GM21723 (cell line): ENCODE results near the gene PPP1R13B.
A peak's percentile ranks its signal among the peaks of the same experiment; 100 is the strongest.

Source experiments
- ATAC-seq: cut with Tn5 transposase; IDR thresholded peaks from one replicate; pipeline ENCODE4 v1.9.1; 2021; ENCODE audit warnings: mild to moderate bottlenecking, moderate library complexity; ENCODE audit not compliant: unreplicated experiment

PPP1R13B gene

GRCh38 chr14:103715052-103716000 is 132.0 kb downstream of the PPP1R13B start, which contains the start of the genes XRCC3 and ZFYVE21:
XRCC3 (minus strand) TSS chr14:103715451; CDS start chr14:103711087, 4,364 bp downstream.
ZFYVE21 (plus strand) TSS chr14:103715810; CDS start chr14:103715842, 32 bp downstream.
- peak; percentile 91 for ATAC-seq

DNA sequence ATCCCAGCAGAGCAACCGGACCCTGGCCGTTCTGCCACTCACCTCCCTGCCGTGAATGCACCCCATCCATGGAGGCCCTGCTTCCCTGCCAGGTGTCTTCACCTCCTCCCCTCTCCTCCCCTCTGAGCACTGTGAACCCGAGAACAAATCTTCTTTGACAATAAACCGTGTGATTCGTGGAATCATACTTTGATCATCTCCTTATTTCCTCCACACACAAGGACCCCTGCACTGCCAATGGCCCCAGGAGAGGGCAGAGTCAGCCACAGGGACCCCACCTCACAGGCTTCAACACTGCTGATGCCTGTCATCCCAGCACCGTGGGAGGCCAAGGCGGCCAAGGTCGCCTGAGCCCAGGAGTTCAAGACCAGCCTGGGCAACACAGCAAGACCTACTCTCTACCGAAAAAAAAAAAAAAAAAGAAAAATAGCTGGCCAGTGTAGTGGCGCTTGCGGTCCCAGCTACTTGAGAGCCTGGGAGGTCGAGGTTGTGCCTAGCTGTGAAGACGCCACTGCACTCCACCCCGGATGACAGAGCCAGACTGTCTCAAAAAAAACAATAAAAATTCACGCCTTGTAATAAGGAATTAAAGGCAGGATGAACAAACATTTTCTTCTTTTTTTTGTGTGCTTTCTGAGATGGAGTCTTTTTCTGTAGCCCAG is 133.2 kb downstream of the PPP1R13B start:
- ATAC-seq = no peak

DNA sequence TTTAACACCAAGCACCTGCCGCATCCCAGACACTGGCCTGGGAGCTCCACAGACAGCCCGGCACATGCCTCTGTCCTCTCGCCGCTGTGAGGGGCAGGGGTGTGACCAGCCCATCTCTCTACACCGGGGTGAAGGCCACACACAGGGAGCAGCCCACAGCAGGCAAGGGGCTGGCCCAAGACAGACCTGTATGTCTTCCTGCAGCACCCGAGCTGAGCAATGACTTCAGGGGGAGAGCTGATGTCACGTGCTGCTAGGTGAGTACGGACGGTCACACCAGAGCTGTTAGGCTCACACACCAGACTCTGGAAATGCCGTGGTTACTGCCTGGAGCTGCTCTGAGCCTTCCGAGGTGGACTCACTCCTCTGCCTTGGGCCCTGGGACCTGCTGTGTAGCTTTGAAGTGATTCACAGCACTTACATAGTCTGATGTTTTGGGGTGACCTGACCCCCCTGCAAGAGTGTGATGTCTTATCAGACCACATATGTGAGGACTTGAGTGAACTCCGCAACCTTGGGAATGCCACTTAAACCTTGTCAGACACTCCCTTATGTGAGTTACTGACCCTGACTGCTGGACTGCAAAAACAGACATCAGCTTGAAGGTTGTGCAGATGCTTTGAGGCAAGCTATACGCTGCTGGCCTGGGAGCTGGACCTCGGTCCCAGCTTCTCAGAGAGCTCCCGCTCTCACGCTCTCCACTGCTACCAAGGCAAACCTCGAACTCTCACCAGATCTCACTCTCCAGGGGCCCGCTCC is 133.9 kb downstream of the PPP1R13B start:
- ATAC-seq = no peak

DNA sequence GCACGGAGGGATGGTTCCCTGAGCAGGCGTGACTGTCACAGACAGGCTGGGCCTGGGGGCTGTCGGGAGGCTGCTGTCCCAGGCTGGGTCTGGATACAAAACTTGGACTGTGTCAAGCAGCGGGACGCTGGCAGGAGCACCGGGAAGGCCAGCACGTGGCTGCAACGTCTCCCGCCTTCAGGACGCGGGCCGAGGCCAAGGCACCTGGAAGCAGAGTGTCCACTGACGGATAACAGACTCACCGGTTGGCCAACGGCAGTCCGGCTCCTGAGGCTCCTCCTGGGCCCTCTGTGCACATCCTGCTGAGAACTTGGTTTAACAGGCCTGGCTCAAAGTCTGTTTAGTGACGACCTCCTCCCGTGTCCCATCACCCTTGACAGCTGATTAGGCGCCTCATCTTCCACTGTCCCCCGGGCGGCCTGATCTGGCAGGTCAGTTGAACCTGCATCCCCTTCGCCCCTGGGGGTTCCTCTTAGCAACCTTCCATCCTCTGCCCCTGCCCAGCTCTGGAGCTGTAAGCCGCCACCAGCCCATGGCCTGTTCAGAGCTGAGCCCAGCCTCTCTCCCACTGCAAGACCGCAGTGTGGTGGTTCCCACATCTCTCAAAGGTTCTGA is 134.6 kb downstream of the PPP1R13B start:
- no peak for ATAC-seq

DNA sequence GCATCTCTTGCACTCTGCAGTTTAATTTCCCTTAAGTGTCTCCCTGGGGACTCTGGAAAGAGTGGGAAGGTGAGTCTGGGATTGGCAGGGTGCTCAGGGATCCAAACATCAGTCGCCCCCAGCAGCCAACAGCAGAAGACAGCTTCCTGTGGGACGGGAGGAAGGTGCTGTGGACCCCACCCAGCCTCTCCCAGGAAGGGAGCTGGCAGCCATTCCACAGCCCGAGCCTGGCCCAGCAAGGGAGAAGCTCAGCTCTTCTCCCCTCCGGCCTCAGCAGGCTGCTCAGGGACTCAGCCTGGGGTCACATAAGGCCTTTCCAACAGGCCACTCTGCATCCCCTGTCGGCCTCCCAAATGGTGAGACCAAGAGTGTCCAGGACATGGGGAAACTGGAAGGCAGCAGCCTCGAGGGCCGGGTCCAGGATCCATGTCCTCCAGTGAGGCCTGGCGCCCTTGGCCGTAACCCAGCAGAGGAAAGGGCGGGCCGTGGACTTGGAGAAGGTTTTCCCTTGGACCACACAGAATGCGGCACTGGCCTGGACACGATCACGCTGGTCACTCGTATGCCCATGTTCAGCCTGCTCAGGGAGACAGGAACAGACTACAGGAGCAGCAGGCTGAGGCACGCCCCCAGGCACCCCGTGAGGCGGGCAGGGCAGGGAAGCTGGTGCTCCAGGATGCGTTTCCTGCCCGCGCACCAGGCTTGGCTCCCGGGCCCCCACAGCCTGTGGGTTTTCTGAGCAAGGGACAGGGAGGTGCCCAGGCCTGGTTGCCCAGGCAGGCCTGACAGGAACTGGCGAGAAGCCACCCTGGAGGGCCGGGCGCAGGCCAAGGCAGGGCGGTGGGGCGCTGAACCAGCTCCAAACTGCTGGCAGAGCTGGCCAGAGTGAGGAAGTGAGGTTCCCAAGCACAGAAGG is 135.6 kb downstream of the PPP1R13B start:
- ATAC-seq = no peak

DNA sequence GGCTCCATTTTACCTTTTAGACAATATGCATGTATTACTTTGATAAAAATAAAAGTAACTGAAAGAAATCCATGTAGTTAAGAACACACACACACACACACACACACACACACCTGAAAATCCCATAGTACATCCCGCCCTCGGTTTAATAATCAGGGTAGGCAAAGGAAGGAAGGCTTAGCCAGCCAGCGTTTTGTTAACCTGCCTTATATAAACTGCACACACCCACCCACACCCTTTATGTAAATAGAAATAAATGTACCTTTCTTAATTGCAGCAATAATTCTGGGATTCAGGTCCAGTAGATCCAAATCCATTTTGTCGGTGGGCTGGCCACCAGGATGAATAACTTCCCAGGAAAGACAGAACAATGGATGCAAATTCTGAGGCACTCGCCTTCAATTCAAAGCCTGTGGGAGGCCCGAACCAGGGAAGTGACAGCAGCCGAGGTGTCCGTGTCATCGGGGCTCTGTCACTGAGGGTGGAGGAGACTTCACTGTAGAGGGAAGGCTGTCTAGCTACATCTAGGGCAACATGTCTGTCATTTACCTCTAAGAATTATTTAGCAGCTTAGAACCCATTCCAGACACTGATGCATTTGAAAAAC is 136.5 kb downstream of the PPP1R13B start:
- no peak for ATAC-seq

DNA sequence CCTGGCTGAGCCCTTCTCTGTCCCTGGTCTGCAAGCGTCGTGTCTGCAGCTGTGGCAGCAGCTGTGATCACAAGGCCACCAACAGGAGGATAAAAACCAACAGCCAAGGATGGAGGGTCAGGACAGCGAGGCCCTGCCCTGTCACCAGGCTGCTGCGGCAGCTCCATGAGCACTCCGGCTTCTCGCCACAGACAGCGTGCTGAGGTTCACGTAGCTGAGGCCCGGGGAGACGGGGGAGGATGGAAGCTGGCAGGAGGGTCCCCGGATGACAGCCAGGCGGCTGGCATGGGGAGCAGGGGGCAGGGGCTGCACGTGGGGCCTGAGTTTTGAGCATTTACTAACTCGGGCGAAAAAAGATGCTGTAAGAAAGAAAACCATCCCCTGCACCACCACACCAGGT is 137.6 kb downstream of the PPP1R13B start:
- no peak for ATAC-seq

DNA sequence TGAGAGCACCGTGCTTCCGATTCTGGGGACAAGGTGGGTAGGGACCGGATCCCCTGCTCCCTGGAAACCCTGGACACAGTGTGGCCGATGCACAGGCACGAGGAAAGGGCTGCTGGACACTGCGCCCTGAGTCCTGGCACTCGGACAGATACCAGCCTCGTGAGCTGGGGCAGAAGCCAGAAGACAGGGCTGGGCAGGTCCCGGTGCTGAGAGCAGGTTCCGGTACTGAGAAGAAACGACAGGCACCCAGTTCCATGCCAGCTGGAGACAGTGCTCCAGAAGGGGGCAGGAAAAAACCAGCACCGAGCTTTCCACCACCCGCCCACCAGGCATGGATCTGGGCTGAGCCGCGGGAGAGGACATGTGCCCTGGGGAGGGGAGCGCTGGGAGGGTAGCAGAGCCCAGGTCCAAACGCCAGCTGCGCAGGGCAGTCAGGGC is 138.6 kb downstream of the PPP1R13B start:
- ATAC-seq = no peak

GRCh38 chr14:103707329-103708263 is 139.8 kb downstream of the PPP1R13B start:
- no peak for ATAC-seq

- no peak for ATAC-seq
These were observed 140.6 kb downstream of the PPP1R13B start for GRCh38 chr14:103706551-103707328.

GRCh38 chr14:103705504-103706284 is 141.7 kb downstream of the PPP1R13B start:
- ATAC-seq = no peak

DNA sequence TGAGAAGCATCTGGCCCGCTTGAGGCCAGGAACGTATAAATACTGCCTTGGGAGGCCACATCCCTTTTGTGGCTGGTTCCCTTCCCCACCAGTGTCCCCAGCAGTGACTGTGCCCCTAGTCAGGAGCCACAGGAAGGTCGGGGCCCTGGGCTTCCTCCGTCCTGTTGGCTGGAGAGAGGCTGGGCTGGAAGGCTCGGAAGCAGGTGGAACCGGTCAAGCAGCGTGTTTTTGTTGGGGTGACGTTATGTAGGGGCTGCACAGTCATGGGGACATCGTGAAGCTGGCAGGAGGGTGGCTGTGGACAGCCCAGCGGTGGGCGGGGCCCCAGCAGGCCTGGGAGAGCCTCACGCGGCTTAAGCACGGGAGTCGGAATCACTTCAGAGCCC is 142.3 kb downstream of the PPP1R13B start:
- no peak for ATAC-seq

- ATAC-seq = no peak
These were observed 142.7 kb downstream of the PPP1R13B start for GRCh38 chr14:103704708-103705107.

DNA sequence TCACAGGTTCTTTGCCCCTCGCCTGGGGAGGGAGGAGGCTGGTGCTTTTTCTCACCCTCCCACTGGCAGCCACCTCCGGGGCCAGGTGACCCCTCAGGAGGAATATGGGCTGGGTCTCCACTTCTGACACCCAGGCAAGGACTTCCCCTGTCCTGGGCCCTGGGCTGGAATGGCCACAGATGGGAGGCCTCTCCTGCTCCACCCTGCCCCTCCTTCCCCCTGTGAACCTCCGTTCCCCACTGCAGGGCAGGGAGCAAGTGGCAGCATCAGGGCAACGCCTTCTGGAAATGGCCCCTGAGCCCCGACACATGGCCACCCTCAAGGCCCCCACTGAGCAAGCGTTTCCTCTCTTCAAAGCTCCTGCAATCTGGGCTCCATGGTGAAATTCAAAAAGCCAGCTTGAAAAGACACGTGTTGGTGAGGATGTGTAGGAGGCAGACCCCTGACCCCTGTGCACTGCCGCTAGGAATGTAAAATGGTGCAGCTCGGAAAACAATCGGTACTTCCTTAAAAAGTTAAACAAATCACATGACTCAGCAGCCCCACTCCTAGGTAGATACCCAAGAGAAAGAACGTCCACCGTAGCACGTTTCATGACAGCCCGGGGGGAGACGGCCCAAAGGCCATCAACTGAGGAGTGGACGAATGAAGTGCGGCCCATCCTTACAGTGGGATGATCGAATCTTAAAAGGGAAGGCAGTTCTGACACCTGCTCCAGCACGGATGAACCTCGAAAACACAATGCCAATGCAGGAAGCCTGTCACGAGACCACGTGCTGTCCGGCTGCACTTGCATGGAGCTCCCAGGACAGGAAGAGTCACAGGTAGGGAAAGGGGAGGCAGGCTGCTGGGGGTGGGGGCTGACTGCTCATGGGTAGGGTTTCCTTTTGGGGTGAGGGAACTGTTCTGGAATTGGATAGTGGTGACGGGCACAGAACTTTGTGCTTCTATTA is 143.7 kb downstream of the PPP1R13B start:
- ATAC-seq = no peak
